HCEC 1CT (cell line): ENCODE measurements around the gene IKZF3.
A peak's percentile ranks its signal among the peaks of the same experiment; 100 is the strongest.
"Not testable (repeated sequence)": the region's sequence is repeated elsewhere in the genome, so short reads cannot be mapped to it uniquely, and the experiment has no call there.

Source experiments
- DNase-seq: peaks from one replicate; pipeline ENCODE4 v3.0.0-alpha.2; 2017

IKZF3 gene

GRCh38 chr17:39754161-39754957 lies 109.8 kb downstream of the IKZF3 start:
- peak; percentile 88 for DNase-seq

- DNase-seq: no peak
Measured at GRCh38 chr17:39753514-39754160, 110.5 kb downstream of the IKZF3 start.

- DNase-seq: no peak
Measured at GRCh38 chr17:39752241-39752881, 111.8 kb downstream of the IKZF3 start.

- DNase-seq: no peak
Measured at GRCh38 chr17:39751637-39752036, 112.5 kb downstream of the IKZF3 start.

- no peak for DNase-seq
Measured at GRCh38 chr17:39751016-39751543, 113.0 kb downstream of the IKZF3 start.

- DNase-seq: no peak
Measured at GRCh38 chr17:39750131-39751015, 113.7 kb downstream of the IKZF3 start.

GRCh38 chr17:39748444-39749034 lies 115.6 kb downstream of the IKZF3 start:
- not testable (repeated sequence) for DNase-seq

GRCh38 chr17:39747745-39748144 lies 116.4 kb downstream of the IKZF3 start:
- no peak for DNase-seq

GRCh38 chr17:39746145-39746461 lies 118.0 kb downstream of the IKZF3 start:
- DNase-seq: no peak

GRCh38 chr17:39745335-39746144 lies 118.6 kb downstream of the IKZF3 start:
- DNase-seq: no peak

GRCh38 chr17:39744836-39745215 lies 119.3 kb downstream of the IKZF3 start:
- DNase-seq: no peak

- DNase-seq: no peak
Measured at GRCh38 chr17:39744075-39744835, 119.9 kb downstream of the IKZF3 start.

GRCh38 chr17:39742856-39743436 lies 121.2 kb downstream of the IKZF3 start:
- no peak for DNase-seq

- DNase-seq: no peak
Measured at GRCh38 chr17:39742126-39742855, 121.8 kb downstream of the IKZF3 start.

- DNase-seq: peak; percentile 41
Measured at GRCh38 chr17:39740357-39741111, 123.6 kb downstream of the IKZF3 start.

GRCh38 chr17:39739885-39740356 lies 124.2 kb downstream of the IKZF3 start:
- DNase-seq: no peak

GRCh38 chr17:39738983-39739884 lies 124.9 kb downstream of the IKZF3 start:
- peak; percentile 26 for DNase-seq

- DNase-seq: no peak
Measured at GRCh38 chr17:39738568-39738901, 125.6 kb downstream of the IKZF3 start.
